ENCODE data around the gene NDST3.

NDST3 gene

GRCh38 chr4:118180776-118181175 is 146.5 kb downstream of the NDST3 start:
- Mint-ChIP-seq H3K9me3 (no peaks in the 10 kb centered on the region), H3K27me3 (peaks cover 6% of the 10 kb centered on the region), H3K4me3 (no peak overlapping the region), H3K4me1 (ENCODE audit: low read depth) (no peaks in the 10 kb centered on the region), H3K36me3 (ENCODE audit: low read depth) (no peaks in the 10 kb centered on the region), H3K27ac (no peak overlapping the region)

GRCh38 chr4:118190903-118191302 is 156.6 kb downstream of the NDST3 start:
- H3K4me1 Mint-ChIP-seq (ENCODE audit: low read depth), result no peaks in the 10 kb centered on the region
- H3K36me3 Mint-ChIP-seq (ENCODE audit: low read depth), result no peaks in the 10 kb centered on the region
- H3K27me3 Mint-ChIP-seq, result no peaks in the 10 kb centered on the region
- H3K4me3 Mint-ChIP-seq, result no peak overlapping the region
- no peaks in the 10 kb centered on the region for H3K9me3 Mint-ChIP-seq
- no peak overlapping the region for H3K27ac Mint-ChIP-seq

DNA sequence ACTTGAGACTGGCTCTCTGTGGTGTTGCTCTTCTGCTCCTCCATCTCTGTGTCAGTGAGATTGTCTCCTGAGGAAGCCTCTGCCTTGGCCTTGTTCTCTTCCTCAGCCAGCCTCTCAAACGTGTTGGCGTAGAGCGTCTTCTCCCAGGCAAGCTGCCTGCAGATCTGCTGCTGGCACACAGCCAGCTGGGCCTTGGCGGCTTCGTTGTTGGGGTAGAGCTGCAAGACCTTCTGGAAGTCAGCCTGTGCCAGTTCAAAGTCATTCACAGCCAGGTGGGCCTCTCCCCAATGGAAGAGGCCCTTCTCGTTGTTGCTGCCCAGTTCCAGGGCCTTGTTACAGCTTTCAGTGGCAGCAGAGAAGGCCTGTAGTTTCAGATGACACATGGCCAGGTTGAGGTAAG is 159.1 kb downstream of the NDST3 start:
- H3K27me3 Mint-ChIP-seq, result no peaks in the 10 kb centered on the region
- H3K36me3 Mint-ChIP-seq (ENCODE audit: low read depth), result no peaks in the 10 kb centered on the region
- H3K4me1 Mint-ChIP-seq (ENCODE audit: low read depth), result no peaks in the 10 kb centered on the region
- H3K4me3 Mint-ChIP-seq, result no peak overlapping the region
- no peaks in the 10 kb centered on the region for H3K9me3 Mint-ChIP-seq
- H3K27ac Mint-ChIP-seq, result no peak overlapping the region

- no peaks in the 10 kb centered on the region for H3K36me3 Mint-ChIP-seq (ENCODE audit: low read depth)
- no peak overlapping the region for H3K27ac Mint-ChIP-seq
- H3K9me3 Mint-ChIP-seq, result peaks cover 17% of the 10 kb centered on the region
- no peak overlapping the region for H3K4me3 Mint-ChIP-seq
- no peaks in the 10 kb centered on the region for H3K4me1 Mint-ChIP-seq (ENCODE audit: low read depth)
- no peaks in the 10 kb centered on the region for H3K27me3 Mint-ChIP-seq
These were observed 172.3 kb downstream of the NDST3 start for GRCh38 chr4:118206627-118207026.

- no peaks in the 10 kb centered on the region for H3K4me1 Mint-ChIP-seq (ENCODE audit: low read depth)
- no peaks in the 10 kb centered on the region for H3K27me3 Mint-ChIP-seq
- no peak overlapping the region for H3K27ac Mint-ChIP-seq
- no peaks in the 10 kb centered on the region for H3K9me3 Mint-ChIP-seq
- H3K4me3 Mint-ChIP-seq, result no peak overlapping the region
- H3K36me3 Mint-ChIP-seq (ENCODE audit: low read depth), result no peaks in the 10 kb centered on the region
These were observed 178.8 kb downstream of the NDST3 start for GRCh38 chr4:118213101-118213500.

DNA sequence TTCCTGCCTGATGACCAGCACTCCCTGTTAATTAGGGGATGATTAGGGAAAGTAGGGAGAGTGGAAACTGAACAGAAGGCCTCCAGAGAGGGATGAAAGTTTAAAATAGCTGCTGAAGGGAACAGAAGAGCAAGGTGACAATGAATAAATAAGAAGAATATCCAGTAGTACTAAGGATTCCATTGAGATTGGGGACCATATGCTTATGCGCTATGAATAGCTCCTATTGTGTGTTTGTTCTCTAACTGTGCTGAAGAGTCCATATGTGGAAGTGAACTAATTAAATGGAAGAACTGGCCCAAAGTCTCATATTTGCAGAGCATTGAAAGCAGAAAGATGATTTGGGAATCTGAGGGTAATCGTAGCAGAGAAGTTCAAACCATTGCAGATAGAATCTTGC is 181.5 kb downstream of the NDST3 start:
- no peaks in the 10 kb centered on the region for H3K27me3 Mint-ChIP-seq
- H3K4me1 Mint-ChIP-seq (ENCODE audit: low read depth), result no peaks in the 10 kb centered on the region
- no peaks in the 10 kb centered on the region for H3K36me3 Mint-ChIP-seq (ENCODE audit: low read depth)
- H3K27ac Mint-ChIP-seq, result no peak overlapping the region
- no peaks in the 10 kb centered on the region for H3K9me3 Mint-ChIP-seq
- no peak overlapping the region for H3K4me3 Mint-ChIP-seq

DNA sequence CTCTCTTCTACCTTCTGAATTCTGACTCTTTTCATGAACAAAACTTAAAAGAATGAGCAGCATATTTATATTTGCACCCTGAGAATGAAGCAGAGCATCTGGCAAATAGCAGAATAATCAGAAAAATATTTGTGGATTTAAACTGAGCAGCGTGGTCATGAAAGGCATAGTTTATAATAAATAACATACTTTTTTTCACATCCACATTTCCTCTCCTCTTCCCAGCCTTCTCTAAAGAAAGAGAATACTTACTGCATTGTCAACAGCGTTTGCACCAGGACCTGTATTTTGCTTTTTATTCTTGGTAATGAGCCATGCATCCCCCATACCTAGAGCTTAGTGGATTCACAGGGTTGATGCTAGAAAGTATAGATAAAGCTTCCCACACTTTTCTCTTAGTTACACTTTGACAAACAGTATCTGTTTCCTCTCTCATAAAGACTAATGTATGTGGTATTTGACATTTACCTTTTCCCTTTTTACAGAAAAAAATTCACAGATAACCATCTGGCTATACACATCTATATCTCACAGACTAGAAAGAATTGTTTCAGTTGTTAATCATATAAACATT is 187.0 kb downstream of the NDST3 start:
- H3K9me3 Mint-ChIP-seq, result no peaks in the 10 kb centered on the region
- no peaks in the 10 kb centered on the region for H3K4me1 Mint-ChIP-seq (ENCODE audit: low read depth)
- no peak overlapping the region for H3K4me3 Mint-ChIP-seq
- H3K27ac Mint-ChIP-seq, result no peak overlapping the region
- H3K27me3 Mint-ChIP-seq, result no peaks in the 10 kb centered on the region
- H3K36me3 Mint-ChIP-seq (ENCODE audit: low read depth), result no peaks in the 10 kb centered on the region

- H3K27me3 Mint-ChIP-seq, result no peaks in the 10 kb centered on the region
- no peak overlapping the region for H3K4me3 Mint-ChIP-seq
- H3K36me3 Mint-ChIP-seq (ENCODE audit: low read depth), result no peaks in the 10 kb centered on the region
- no peaks in the 10 kb centered on the region for H3K9me3 Mint-ChIP-seq
- no peaks in the 10 kb centered on the region for H3K4me1 Mint-ChIP-seq (ENCODE audit: low read depth)
- H3K27ac Mint-ChIP-seq, result no peak overlapping the region
These were observed 190.1 kb downstream of the NDST3 start for GRCh38 chr4:118224243-118224829.

DNA sequence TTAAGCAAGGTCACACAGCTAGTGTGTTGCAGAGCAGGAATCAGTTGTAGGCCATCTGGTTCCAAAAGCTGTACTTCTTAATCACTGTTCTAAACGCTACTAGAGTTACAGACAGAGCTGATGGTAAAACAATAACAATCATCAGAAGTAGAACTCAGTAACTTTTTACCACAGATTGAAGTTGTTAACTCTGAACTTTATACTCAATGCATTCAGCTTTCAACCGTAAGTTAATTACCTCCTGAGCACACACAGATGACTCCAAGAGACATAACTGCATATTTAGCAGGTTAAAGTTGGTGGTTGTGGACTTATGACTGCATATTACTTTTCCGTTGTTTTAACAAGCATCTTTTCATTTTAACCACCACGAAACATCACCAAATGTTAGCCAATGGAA is 191.2 kb downstream of the NDST3 start:
- Mint-ChIP-seq H3K4me3 (no peak overlapping the region), H3K9me3 (no peaks in the 10 kb centered on the region), H3K27ac (no peak overlapping the region), H3K36me3 (ENCODE audit: low read depth) (no peaks in the 10 kb centered on the region), H3K27me3 (no peaks in the 10 kb centered on the region), H3K4me1 (ENCODE audit: low read depth) (no peaks in the 10 kb centered on the region)

DNA sequence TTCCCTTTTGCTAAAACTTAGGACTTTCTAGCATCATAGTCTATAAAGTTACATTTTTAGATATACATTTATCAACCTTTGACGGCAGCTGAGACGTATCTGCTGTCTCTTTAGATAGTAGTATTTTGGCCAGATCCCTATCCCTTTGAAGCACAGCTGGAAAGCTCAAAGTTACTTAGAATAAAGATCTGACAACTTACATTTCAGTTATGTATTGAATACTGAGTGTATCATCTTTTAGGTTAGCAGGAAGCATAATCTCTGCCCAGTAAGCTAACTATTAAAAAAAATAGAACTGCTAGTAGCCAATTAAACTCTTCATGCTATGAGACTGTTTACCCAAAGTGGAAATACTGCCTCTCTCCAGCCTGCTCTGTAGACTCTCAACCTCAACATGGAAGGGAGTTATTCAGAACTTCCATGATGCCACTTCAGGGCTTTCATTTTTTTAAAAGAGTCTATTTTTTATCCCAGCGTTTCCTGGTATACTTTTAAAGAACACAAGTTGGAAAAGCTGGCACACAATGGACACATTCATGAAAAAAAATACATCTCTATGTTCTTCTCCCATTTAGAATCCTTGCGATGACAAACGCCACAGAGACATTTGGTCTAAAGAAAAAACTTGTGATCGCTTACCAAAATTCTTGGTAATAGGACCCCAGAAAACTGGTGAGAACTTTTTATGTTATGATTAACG is 192.2 kb downstream of the NDST3 start:
- Mint-ChIP-seq H3K4me3 (no peak overlapping the region), H3K36me3 (ENCODE audit: low read depth) (no peaks in the 10 kb centered on the region), H3K4me1 (ENCODE audit: low read depth) (no peaks in the 10 kb centered on the region), H3K27ac (no peak overlapping the region), H3K9me3 (no peaks in the 10 kb centered on the region), H3K27me3 (no peaks in the 10 kb centered on the region)

DNA sequence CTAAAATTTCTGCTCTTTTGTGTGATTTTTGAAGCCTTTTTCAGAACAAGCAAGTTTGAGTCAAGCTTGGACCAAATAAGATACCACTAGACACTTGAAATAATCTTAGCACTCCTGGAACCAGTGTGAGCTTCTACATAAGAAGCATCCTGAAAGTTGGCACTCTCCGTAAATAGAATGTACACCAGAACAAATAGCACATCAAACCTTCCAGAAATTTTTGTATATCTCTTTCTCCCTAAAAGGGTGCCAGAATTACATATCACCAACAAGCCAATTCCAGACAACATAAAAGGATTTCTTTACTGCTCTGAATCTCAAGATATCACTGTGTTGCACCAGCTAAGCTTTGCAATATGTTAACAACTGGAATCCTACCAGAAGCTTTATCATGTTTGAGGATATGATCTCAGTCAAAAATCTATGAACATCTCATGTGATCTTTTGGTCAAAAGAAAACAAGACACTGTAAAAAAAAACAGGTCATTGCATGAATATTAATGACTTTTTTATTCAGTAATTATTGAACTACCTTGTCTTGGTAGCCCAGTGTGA is 201.4 kb downstream of the NDST3 start:
- Mint-ChIP-seq H3K27me3 (no peaks in the 10 kb centered on the region), H3K27ac (no peak overlapping the region), H3K4me1 (ENCODE audit: low read depth) (no peaks in the 10 kb centered on the region), H3K36me3 (ENCODE audit: low read depth) (no peaks in the 10 kb centered on the region), H3K9me3 (no peaks in the 10 kb centered on the region), H3K4me3 (no peak overlapping the region)

- H3K9me3 Mint-ChIP-seq, result no peaks in the 10 kb centered on the region
- H3K4me1 Mint-ChIP-seq (ENCODE audit: low read depth), result no peaks in the 10 kb centered on the region
- H3K27me3 Mint-ChIP-seq, result no peaks in the 10 kb centered on the region
- H3K36me3 Mint-ChIP-seq (ENCODE audit: low read depth), result no peaks in the 10 kb centered on the region
- H3K27ac Mint-ChIP-seq, result no peak overlapping the region
- H3K4me3 Mint-ChIP-seq, result no peak overlapping the region
These were observed 203.2 kb downstream of the NDST3 start for GRCh38 chr4:118237531-118237930.

DNA sequence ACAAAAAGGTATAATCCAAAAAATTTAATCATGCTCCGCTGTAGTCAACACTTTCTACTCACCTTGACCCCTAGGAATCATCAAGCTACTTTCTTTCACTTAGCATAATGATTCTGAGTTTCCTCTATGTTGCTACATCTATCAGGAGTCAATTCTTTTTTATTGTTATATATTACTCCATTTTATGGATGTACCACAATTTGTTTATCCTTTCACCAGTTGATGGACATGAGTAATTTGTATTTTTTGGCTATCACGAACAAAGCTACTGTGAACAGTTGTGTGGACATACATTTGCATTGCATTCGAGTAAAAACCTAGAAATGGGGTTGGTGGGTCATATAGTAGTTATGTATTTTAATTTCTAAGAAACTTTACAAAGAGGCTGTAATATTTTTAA is 215.6 kb downstream of the NDST3 start:
- Mint-ChIP-seq H3K36me3 (ENCODE audit: low read depth) (no peaks in the 10 kb centered on the region), H3K9me3 (no peaks in the 10 kb centered on the region), H3K4me3 (no peak overlapping the region)

GRCh38 chr4:118254368-118254767 is 220.1 kb downstream of the NDST3 start:
- H3K4me1 Mint-ChIP-seq (ENCODE audit: low read depth), result no peaks in the 10 kb centered on the region
- H3K4me3 Mint-ChIP-seq, result no peak overlapping the region
- H3K27ac Mint-ChIP-seq, result no peak overlapping the region
- peaks cover 4% of the 10 kb centered on the region for H3K27me3 Mint-ChIP-seq
- no peaks in the 10 kb centered on the region for H3K9me3 Mint-ChIP-seq
- H3K36me3 Mint-ChIP-seq (ENCODE audit: low read depth), result no peaks in the 10 kb centered on the region

More for the DNA sequence above, 215.6 kb downstream of the NDST3 start:
- H3K27ac Mint-ChIP-seq, result no peak overlapping the region
- no peaks in the 10 kb centered on the region for H3K27me3 Mint-ChIP-seq
- H3K4me1 Mint-ChIP-seq (ENCODE audit: low read depth), result no peaks in the 10 kb centered on the region

GRCh38 chr4:118259111-118259510 is 224.8 kb downstream of the NDST3 start:
- no peaks in the 10 kb centered on the region for H3K4me1 Mint-ChIP-seq (ENCODE audit: low read depth)
- H3K9me3 Mint-ChIP-seq, result no peaks in the 10 kb centered on the region
- H3K27me3 Mint-ChIP-seq, result peaks cover 15% of the 10 kb centered on the region
- no peak overlapping the region for H3K4me3 Mint-ChIP-seq
- no peak overlapping the region for H3K27ac Mint-ChIP-seq
- H3K36me3 Mint-ChIP-seq (ENCODE audit: low read depth), result no peaks in the 10 kb centered on the region
